Brain pericyte (primary cell): ENCODE results near the gene ZNF689.

Experiments
- DNase-seq: peaks from one replicate; pipeline ENCODE4 v3.0.0-alpha.2; 2012; ENCODE audit warnings: low read depth, low spot score

The ZNF689 gene

DNA sequence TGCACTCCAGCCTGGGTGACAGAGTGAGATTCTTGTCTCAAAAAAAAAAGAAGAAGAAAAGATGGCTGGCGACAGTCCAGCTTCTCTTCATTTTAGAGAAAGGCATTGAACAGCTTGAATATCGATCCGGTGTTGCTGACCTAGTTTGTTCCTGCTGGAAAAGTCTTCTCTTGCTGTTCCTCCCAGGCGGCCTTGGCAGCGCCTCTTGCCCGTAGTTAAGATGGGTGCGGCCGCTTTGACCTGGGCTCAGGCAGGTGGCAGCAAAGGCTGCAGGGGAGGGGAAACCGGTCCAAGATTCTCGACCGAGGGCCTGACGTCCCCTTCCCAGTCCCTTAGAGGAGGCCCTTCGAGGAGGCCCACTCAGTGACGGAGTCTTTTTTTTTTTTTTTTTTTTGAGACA is 48.2 kb downstream of the ZNF689 start:
- no peak for DNase-seq

DNA sequence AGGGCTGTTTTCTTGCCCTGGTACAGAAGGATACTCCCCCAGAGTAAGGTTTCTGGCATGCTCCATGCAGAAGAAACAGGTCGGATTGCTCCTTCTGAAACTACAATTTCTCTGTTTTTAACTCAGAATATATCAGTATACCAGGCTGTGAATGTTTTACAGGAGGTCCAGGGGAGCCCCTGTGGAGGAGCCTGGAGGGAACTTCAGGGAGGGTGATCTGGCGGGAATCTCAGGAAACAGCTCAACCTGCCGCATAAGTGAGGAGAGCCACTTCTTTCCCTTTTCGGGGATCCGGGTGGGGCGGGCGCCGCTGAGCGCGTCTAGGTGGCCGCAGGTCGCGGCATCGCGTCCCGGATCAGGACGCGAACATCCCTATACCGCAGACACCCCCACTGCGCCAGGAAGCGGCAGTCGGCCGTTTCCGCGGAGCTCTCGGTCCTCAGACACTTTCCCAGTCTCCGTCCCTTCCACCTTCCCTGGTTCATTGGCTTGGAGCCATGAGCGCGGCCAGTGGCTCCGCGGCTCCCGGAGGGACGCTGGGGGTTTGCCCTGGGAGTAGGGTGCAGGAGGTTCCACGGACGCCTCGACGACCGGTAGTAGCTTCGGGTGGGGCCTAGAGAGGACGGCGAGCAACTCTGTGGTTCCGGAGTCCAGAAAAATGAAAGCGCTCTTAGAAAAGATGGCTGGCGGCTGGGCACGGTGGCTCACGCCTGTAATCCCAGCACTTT is 48.9 kb downstream of the ZNF689 start:
- no peak for DNase-seq

DNA sequence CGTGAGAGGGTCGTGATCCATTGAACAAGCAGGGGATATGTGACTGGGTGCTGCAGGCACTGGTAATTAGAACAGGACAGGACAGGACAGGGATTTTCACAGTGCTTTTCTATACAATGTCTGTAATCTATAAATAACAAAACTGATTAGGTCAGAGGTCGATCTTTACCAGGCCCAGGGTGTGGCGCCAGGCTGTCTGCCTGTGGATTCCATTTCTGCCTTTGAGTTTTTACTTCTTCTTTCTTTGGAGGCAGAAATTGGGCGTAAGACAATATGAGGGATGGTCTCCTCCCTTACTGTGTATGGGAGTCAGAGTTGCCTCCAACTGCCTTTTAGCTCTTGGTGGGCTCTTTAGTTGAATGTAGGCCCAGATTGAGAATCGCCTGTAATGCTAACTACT is 50.5 kb downstream of the ZNF689 start:
- no peak for DNase-seq

DNA sequence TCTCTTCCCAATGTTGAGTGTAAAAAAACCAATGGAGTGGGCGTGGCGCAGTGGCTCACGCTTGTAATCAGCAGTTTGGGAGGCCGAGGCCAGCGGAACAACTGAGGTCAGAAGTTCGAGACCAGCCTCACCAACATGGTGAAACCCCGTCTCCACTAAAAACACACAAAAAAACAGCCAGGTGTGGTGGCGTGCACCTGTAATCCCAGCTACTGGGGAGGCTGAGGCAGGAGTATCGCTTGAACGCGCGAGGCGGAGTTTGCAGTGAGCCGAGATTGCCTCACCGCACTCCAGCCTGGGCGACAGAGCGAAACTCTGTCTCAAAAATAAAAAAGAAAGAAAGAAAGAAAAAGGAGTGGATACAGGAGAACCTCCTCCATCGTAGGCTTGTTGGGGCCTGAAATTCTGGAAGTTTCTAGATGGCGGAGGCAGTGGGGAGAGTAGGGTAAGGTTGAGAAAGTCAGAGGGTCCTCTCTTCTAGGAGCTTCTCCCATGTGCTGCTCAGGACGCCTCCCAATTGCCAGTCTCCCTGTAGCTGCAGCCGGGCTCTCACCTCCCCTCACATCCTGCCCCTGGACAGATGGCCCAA is 51.3 kb downstream of the ZNF689 start:
- no peak for DNase-seq

DNA sequence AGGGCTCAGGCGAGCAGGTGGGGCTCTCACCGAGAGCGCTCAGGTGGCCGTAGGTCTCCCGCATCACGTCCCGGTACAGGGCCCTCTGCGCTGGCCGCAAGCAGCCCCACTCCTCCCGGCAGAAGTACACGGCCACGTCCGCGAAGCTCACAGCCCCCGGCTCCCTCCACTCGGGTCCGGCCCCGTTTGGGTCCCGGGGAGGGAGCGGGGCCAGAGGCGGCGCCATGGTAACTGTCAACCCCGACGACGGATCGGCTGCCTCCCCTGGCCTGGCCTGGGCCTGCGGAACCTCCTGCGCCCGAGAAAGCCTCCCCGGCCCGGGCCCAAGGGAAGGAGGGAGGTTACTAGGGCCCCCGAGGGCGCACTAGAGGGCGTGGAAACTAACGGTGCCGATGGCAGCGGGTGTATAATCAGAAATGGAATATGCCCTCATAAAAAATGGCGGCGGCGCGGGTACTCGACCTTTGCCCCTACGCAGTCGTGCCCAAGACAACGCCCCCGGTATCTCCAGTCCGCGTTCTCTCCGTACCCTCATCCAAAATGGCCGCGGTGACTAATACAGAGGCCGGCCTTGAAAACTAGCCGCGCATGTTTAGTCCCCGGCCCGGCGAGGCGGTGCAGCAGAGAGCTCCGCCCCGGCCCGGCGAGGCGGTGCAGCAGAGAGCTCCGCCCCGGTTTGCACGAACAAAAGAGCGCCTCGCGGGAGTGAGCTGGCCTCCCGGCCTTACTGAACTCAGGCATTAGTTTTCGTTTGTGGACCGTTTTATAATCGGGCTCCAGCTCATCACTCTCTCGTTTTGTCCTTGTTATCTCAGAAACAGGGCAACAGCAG is 52.0 kb downstream of the ZNF689 start, which contains the start of gene ZNF764:
Gene ZNF764, minus strand, starts transcription at position 418 of the 832 bp plus-strand sequence. Its CDS starts 192 bp downstream, at position 226.
- peak; percentile 89 for DNase-seq

DNA sequence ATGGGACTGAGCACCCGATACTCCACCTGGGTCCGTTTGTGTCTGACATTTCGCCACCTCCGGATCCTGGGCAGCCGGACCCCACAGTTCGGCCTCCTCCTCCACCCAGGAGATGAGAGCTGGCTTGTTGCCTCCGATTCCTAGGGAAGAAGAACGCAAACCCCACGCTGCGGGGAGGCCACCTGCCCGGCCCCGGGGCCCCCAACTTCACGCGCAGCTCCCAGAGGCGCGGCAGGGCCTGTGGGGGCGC is 52.6 kb downstream of the ZNF689 start:
- no peak for DNase-seq

DNA sequence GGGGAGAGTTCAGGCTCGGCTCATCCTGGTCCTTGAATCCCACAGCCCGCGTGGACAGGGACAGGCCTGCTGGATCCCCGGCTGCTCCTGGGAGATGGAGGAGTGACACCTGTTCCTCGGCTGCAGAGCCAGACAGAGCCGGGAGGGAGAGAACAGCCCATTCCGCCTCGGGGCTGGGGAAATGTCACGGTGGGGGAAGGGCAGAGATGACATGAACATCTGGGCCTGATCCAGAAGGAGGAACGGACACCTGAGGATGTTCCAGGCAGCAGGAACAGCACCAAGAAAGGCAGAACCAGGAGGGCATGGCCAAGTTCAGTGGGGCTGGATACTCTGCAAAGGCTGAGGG is 54.1 kb downstream of the ZNF689 start:
- no peak for DNase-seq

DNA sequence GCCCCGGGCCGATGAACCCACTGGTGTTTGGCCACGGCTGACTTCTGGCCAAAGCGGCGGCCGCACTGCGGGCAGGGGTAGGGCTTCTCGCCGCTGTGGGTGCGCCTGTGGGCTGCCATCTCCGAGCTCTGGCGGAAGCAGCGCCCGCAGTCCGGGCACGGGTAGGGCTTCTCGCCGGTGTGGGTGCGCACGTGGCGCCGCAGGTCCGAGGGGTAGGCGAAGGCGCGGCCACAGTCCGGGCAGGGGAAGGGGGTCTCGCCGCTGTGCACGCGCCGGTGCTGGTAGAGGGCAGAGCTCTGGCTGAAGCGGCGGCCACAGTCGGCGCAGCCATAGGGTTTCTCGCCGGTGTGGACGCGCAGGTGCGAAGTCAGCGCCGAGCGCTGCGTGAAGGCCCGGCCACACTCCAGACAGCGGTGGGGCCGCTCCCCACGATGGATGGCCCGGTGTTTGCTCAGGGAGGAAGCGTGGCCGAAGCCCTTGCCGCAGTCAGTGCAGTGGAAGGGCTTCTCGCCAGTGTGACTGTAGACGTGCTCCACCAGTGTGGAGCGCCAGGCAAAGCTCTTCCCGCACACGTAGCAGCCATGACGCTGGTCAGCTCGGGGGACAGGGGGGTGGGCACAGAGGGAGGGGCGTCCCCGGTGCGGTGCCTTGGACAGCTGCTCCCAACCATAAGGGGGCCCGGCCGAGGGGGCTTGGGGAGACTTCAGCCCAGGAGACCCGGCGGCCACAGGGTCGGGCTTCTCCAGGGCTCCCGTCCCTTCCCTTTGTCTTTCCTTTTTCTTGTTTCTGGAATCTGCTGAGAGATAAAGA is 54.7 kb downstream of the ZNF689 start:
- no peak for DNase-seq

DNA sequence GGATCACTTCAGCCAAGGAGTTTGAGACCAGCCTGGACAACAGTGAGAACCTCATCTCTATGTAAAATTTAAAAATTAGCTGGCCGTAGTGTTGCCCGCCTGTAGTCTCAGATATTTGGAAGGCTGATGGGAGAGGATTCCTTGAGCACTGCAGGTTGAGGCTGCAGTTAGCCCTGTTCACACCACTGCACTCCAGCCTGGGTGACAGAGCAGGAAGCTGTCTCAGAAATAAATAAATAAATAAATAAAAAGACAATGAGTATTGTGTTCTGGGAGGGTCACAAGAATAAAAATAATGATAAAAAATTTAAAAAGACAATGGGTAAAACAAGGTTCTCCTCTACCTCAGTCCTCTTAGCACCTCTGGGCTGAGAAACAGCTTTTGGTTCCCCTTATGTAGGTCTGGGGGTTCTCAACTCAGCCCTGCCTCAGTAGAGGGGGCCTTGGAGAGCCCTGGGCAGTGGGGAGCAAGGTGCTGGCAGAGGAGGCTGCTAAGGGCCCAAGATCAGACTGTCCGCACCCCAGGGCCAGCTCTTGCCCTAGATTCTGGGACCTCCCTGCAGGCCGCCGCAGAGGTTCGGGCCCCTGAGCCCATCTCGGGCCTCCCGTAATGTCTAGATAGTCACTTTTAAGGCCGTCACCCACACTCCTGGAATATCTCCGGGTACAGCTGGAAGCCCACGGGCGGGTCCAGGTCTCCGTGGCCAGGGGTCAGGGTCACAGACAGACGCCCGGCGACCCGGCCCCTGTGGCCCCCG is 55.5 kb downstream of the ZNF689 start:
- DNase-seq = no peak

DNA sequence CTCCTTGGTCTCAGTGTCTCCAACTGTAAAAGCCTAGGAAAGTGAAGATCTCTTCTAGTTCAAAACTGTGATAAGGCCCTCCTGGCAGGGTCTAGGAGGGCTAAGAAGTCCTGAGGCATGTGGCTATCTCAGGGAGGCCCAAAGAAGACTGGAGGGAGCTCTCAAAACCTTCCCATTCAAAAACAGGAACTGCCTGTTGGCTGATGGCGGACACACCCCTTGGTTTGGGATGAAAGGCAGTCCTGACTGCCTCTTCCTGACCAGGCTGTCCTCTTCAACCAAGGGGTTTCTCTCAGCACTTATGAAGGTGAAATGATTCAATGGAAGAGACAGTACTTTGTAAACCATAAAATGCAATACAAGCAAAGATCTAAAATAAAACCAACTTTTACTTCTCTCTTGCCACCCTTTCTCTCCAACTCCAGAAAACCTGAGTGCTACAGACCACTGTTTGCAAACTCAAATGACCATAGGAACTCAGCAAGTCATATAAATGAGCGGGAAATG is 56.7 kb downstream of the ZNF689 start:
- DNase-seq = no peak

DNA sequence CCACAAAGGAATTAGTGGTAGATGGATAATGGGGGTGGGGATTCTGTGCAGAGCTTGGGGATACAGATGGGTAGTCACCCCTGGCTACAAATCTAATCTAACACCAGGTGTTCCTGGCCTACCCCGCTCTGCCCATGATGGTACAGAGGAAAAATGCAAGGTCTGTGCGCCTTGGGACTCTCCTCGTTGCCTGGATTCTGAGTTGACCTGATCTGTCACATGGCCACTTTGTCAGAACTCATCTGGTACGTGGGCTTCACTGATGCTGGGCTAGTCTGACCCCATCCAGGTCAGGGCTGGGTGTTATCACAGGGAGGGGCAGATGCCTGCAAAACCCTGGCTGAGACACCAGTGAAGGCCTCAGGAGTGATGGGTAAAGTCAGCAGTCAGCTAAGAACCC is 57.2 kb downstream of the ZNF689 start:
- no peak for DNase-seq
